Brain microvascular endothelial cell (primary cell): ENCODE measurements around the gene AKAP13.
A peak's percentile ranks its signal among the peaks of the same experiment; 100 is the strongest.

Experiments used
- DNase-seq: peaks from one replicate; pipeline ENCODE4 v3.0.0-alpha.2; 2020
- H3K27ac ChIP-seq: fragments of 250-450 bp; sonication (Bioruptor Pico); 2 replicates; pipeline ENCODE4 v1.5.1; 2020; ENCODE audit warnings: mild to moderate bottlenecking, moderate library complexity
- H3K27me3 ChIP-seq: fragments of 250-450 bp; sonication (Bioruptor Pico); replicated peaks from 2 replicates; pipeline ENCODE4 v1.5.1; 2020; ENCODE audit warnings: mild to moderate bottlenecking
- H3K36me3 ChIP-seq: fragments of 250-450 bp; sonication (Bioruptor Pico); replicated peaks from 2 replicates; pipeline ENCODE4 v1.5.1; 2020; ENCODE audit warnings: mild to moderate bottlenecking
- H3K4me3 ChIP-seq: 2 replicates; pipeline ENCODE4 v1.5.1; 2011; ENCODE audit warnings: low read depth, mild to moderate bottlenecking, control low read depth, low read length, moderate library complexity
- CTCF ChIP-seq: IDR thresholded peaks from 2 replicates; pipeline ENCODE4 v1.5.1; 2011; ENCODE audit warnings: low read depth, mild to moderate bottlenecking, moderate library complexity, low read length, control low read depth, inconsistent platforms; ENCODE audit errors: missing control alignments
- in situ Hi-C: cut with HindIII; loops from 2 replicates; pipeline ENCODE4 v1.10.0; 2017; ENCODE audit warnings: low sequenced_read_pairs, low pct_ligation_motif_present

AKAP13 gene

GRCh38 chr15:85443593-85444087 is 63.2 kb downstream of the AKAP13 start:
- Histone ChIP-seq H3K27ac (no peak overlapping the region), H3K36me3 (no peaks in the 10 kb centered on the region), H3K27me3 (no peaks in the 10 kb centered on the region), H3K4me3 (no peak overlapping the region)
- in situ Hi-C loops = no loop called here
- TF ChIP-seq CTCF = peak; percentile 1
- peak; percentile 27 for DNase-seq

GRCh38 chr15:85444122-85444745 is 63.8 kb downstream of the AKAP13 start:
- Histone ChIP-seq H3K4me3 (no peak overlapping the region), H3K27me3 (no peaks in the 10 kb centered on the region), H3K36me3 (no peaks in the 10 kb centered on the region), H3K27ac (no peak overlapping the region)
- TF ChIP-seq CTCF = no peak
- DNase-seq = no peak
- in situ Hi-C loops = no loop called here

GRCh38 chr15:85445361-85445760 is 65.0 kb downstream of the AKAP13 start:
- H3K4me3 ChIP-seq = no peak overlapping the region
- DNase-seq = no peak
- H3K27ac ChIP-seq = no peak overlapping the region
- no peaks in the 10 kb centered on the region for H3K36me3 ChIP-seq
- in situ Hi-C loops = no loop called here
- no peaks in the 10 kb centered on the region for H3K27me3 ChIP-seq
- no peak for TF ChIP-seq CTCF

- H3K27ac ChIP-seq = no peak overlapping the region
- TF ChIP-seq CTCF = no peak
- no peaks in the 10 kb centered on the region for H3K36me3 ChIP-seq
- in situ Hi-C loops = no loop called here
- no peak for DNase-seq
- no peak overlapping the region for H3K4me3 ChIP-seq
- no peaks in the 10 kb centered on the region for H3K27me3 ChIP-seq
Observed at GRCh38 chr15:85451099-85451700, 70.8 kb downstream of the AKAP13 start.

- no peak for TF ChIP-seq CTCF
- Histone ChIP-seq H3K4me3 (no peak overlapping the region), H3K27ac (no peak overlapping the region), H3K27me3 (no peaks in the 10 kb centered on the region), H3K36me3 (no peaks in the 10 kb centered on the region)
- in situ Hi-C loops = no loop called here
- DNase-seq = no peak
Observed at GRCh38 chr15:85452436-85452835, 72.0 kb downstream of the AKAP13 start.
